ENCODE measurements around the gene KRTAP2-4. TPM values are rescaled to one million over a fixed set of nuclear protein-coding genes. Genes with fewer than 3 reads are reported as not detected.

The KRTAP2-4 gene
- total RNA-seq, 1 experiment from 2014 or later, result not detected

DNA sequence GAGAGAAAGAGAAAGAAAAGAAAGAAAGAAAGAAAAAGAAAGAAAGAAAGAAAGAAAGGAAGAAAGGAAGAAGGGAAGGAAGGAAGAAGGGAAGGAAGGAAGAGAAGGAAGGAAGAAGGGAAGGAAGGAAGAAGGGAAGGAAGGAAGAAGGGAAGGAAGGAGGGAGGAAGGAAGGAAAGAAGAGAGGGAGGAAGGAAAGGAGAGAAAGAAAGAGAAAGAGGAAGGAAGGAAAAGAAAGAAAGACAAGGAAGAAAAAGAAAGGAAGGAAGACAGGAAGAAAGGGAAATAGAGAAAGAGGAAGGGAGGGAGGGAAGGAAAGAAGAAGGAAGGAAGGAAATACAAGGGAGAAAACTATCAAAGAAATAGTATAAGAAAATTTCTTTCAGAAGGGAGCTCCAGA, 11.1 kb upstream of the KRTAP2-4 start:
- H2BK5ac ChIP-seq (ENCODE audit: insufficient read length, low read length), result no peak overlapping the region
- Mint-ChIP-seq H3K36me3 (ENCODE audit: insufficient read depth in 1 of 3, low read depth in 3 of 3) (no peaks in the 10 kb centered on the region), H3K4me1 (no peaks in the 10 kb centered on the region), H3K27ac (no peak overlapping the region), H3K27me3 (ENCODE audit: low read depth) (no peaks in the 10 kb centered on the region; the same call in none of the 2 replicates), H3K9me3 (no peaks in the 10 kb centered on the region; a peak in 1 of 5 replicates), H3K4me3 (no peak overlapping the region)
- no peak overlapping the region for H2AK5ac ChIP-seq (ENCODE audit: insufficient read length, low read length)
- no peak overlapping the region for H3K9ac ChIP-seq (ENCODE audit: extremely low read depth, insufficient read length, low read length)
- no peak overlapping the region for H3K23ac ChIP-seq (ENCODE audit: insufficient read length, low read depth, low read length)
- H3K56ac ChIP-seq (ENCODE audit: insufficient read length, low read depth, low read length), result no peak overlapping the region
- no peak overlapping the region for H2BK15ac ChIP-seq (ENCODE audit: low read depth, low read length)
- H4K20me1 ChIP-seq (ENCODE audit: control insufficient read depth, insufficient read depth, insufficient read length), result no peaks in the 10 kb centered on the region
- no peak overlapping the region for H3K27ac ChIP-seq (ENCODE audit: insufficient read length, low read depth, low read length)
- no peak overlapping the region for H4K91ac ChIP-seq (ENCODE audit: insufficient read length, low read depth, low read length)
- no peak overlapping the region for H3K4me2 ChIP-seq (ENCODE audit: insufficient read depth, insufficient read length, low read length)
- H2AFZ ChIP-seq (ENCODE audit: low read length), result no peak overlapping the region
- H2BK120ac ChIP-seq (ENCODE audit: low read depth, low read length, poor library complexity, severe bottlenecking), result no peak overlapping the region
- no peak overlapping the region for H2BK20ac ChIP-seq (ENCODE audit: low read depth, low read length, poor library complexity, severe bottlenecking)
- H3K14ac ChIP-seq (ENCODE audit: insufficient read depth, low read length), result no peak overlapping the region
- no peak overlapping the region for H2BK12ac ChIP-seq (ENCODE audit: insufficient read length, low read depth, low read length)
- H4K5ac ChIP-seq (ENCODE audit: insufficient read length, low read depth, low read length), result no peak overlapping the region
- H3K79me2 ChIP-seq (ENCODE audit: insufficient read depth, low read length), result no peaks in the 10 kb centered on the region
- no peaks in the 10 kb centered on the region for H3K9me3 ChIP-seq (ENCODE audit: control insufficient read depth, low read depth, low read length)
- H3K18ac ChIP-seq (ENCODE audit: insufficient read length, low read depth, low read length), result no peak overlapping the region
- DNase-seq, result no peak
- H4K8ac ChIP-seq (replicated peaks; ENCODE audit: insufficient read length, low read depth, low read length), result no peak overlapping the region
- H3K79me1 ChIP-seq (ENCODE audit: insufficient read depth, low read depth, low read length, poor library complexity, severe bottlenecking), result no peaks in the 10 kb centered on the region
- no peaks in the 10 kb centered on the region for H3K23me2 ChIP-seq (ENCODE audit: insufficient read length, low read depth, low read length, poor library complexity, severe bottlenecking)
- no peaks in the 10 kb centered on the region for H3K27me3 ChIP-seq (ENCODE audit: insufficient read depth, low read length)
- no peak overlapping the region for H3T11ph ChIP-seq (ENCODE audit: low read length)
- no peaks in the 10 kb centered on the region for H3K4me1 ChIP-seq (ENCODE audit: insufficient read depth, low read length)
- TF ChIP-seq, protein P1, sequence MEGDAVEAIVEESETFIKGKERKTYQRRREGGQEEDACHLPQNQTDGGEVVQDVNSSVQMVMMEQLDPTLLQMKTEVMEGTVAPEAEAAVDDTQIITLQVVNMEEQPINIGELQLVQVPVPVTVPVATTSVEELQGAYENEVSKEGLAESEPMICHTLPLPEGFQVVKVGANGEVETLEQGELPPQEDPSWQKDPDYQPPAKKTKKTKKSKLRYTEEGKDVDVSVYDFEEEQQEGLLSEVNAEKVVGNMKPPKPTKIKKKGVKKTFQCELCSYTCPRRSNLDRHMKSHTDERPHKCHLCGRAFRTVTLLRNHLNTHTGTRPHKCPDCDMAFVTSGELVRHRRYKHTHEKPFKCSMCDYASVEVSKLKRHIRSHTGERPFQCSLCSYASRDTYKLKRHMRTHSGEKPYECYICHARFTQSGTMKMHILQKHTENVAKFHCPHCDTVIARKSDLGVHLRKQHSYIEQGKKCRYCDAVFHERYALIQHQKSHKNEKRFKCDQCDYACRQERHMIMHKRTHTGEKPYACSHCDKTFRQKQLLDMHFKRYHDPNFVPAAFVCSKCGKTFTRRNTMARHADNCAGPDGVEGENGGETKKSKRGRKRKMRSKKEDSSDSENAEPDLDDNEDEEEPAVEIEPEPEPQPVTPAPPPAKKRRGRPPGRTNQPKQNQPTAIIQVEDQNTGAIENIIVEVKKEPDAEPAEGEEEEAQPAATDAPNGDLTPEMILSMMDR (conservative IDR thresholded peaks at IDR 0.05), result no peak
- H3K4ac ChIP-seq (ENCODE audit: low read depth, low read length), result no peak overlapping the region
